Measurements from ENCODE around the gene NUP98.

- no peak for TF ChIP-seq SIN3A (IDR thresholded peaks at IDR 0.05; ENCODE audit: low read depth, low read length)
- no peak for TF ChIP-seq SPI1 (IDR thresholded peaks at IDR 0.05; ENCODE audit: borderline replicate concordance, insufficient read depth, low read depth, low read length)
Observed at GRCh38 chr11:3720997-3721396, 76.4 kb downstream of the NUP98 start.

Data from GM12878 (cell line).